Osteocyte (in vitro differentiated cells): ENCODE measurements around the gene RCAN2. TPM values are rescaled to one million over a fixed set of nuclear protein-coding genes. Genes with fewer than 3 reads are reported as not detected.

Experiments used
- DNase-seq: peaks from one replicate; pipeline ENCODE4 v3.0.0; 2021; ENCODE audit warnings: mixed read lengths; ENCODE audit not compliant: unreplicated experiment; ENCODE audit errors: extremely low spot score
- H3K27ac Mint-ChIP-seq: one replicate; pipeline ENCODE4 v1.8.0; 2021; ENCODE audit warnings: mild to moderate bottlenecking, mixed read lengths; ENCODE audit not compliant: unreplicated experiment
- H3K27me3 Mint-ChIP-seq: one replicate; pipeline ENCODE4 v1.8.0; 2021; ENCODE audit warnings: mixed read lengths; ENCODE audit not compliant: unreplicated experiment
- H3K36me3 Mint-ChIP-seq: one replicate; pipeline ENCODE4 v1.8.0; 2021; ENCODE audit warnings: mixed read lengths; ENCODE audit not compliant: unreplicated experiment
- H3K4me1 Mint-ChIP-seq: one replicate; pipeline ENCODE4 v1.8.0; 2021; ENCODE audit warnings: mixed read lengths; ENCODE audit not compliant: unreplicated experiment
- H3K4me3 Mint-ChIP-seq: one replicate; pipeline ENCODE4 v1.8.0; 2021; ENCODE audit warnings: mild to moderate bottlenecking, moderate library complexity, mixed read lengths; ENCODE audit not compliant: unreplicated experiment
- H3K9me3 Mint-ChIP-seq: one replicate; pipeline ENCODE4 v1.8.0; 2021; ENCODE audit warnings: mixed read lengths; ENCODE audit not compliant: unreplicated experiment
- CTCF ChIP-seq: fragments of 200-600 bp; sonication (generic); IDR thresholded peaks from 2 replicates; pipeline ENCODE4 v1.5.0; 2021; ENCODE audit warnings: antibody characterized with exemption, mild to moderate bottlenecking, moderate library complexity
- total RNA-seq: library from RNA; stranded (reverse); gene quantifications from 2 replicates; pipeline ENCODE4 v1.2.1, GENCODE V29; 2021

Gene RCAN2
- total RNA-seq, 1 donor from 2014 or later, result 31.3 TPM

- Mint-ChIP-seq H3K36me3 (peaks cover 28% of the 10 kb centered on the region), H3K9me3 (peaks cover 36% of the 10 kb centered on the region), H3K27ac (no peak overlapping the region), H3K4me1 (peaks cover 37% of the 10 kb centered on the region), H3K27me3 (no peaks in the 10 kb centered on the region), H3K4me3 (no peak overlapping the region)
- DNase-seq, result no peak
- no peak for TF ChIP-seq CTCF
Observed at GRCh38 chr6:46444772-46445454, 46.3 kb downstream of the RCAN2 start.

GRCh38 chr6:46443623-46444022 lies 47.6 kb downstream of the RCAN2 start:
- H3K36me3 Mint-ChIP-seq, result peaks cover 24% of the 10 kb centered on the region
- TF ChIP-seq CTCF, result no peak
- H3K9me3 Mint-ChIP-seq, result peaks cover 28% of the 10 kb centered on the region
- peak overlapping the region; percentile 45 for H3K27ac Mint-ChIP-seq
- DNase-seq, result no peak
- H3K27me3 Mint-ChIP-seq, result no peaks in the 10 kb centered on the region
- H3K4me3 Mint-ChIP-seq, result no peak overlapping the region
- H3K4me1 Mint-ChIP-seq, result peaks cover 45% of the 10 kb centered on the region

- Mint-ChIP-seq H3K4me3 (no peak overlapping the region), H3K27me3 (no peaks in the 10 kb centered on the region), H3K9me3 (peaks cover 7% of the 10 kb centered on the region), H3K36me3 (peaks cover 7% of the 10 kb centered on the region), H3K27ac (peak overlapping the region; percentile 93), H3K4me1 (peaks cover 57% of the 10 kb centered on the region)
- no peak for TF ChIP-seq CTCF
- no peak for DNase-seq
Observed at GRCh38 chr6:46440641-46441040, 50.6 kb downstream of the RCAN2 start.

- DNase-seq, result no peak
- no peaks in the 10 kb centered on the region for H3K27me3 Mint-ChIP-seq
- TF ChIP-seq CTCF, result no peak
- H3K9me3 Mint-ChIP-seq, result peaks cover 2% of the 10 kb centered on the region
- no peak overlapping the region for H3K4me3 Mint-ChIP-seq
- H3K36me3 Mint-ChIP-seq, result peaks cover 2% of the 10 kb centered on the region
- peaks cover 57% of the 10 kb centered on the region for H3K4me1 Mint-ChIP-seq
- H3K27ac Mint-ChIP-seq, result peak overlapping the region; percentile 93
Observed at GRCh38 chr6:46440141-46440540, 51.1 kb downstream of the RCAN2 start.

GRCh38 chr6:46438245-46438644 lies 53.0 kb downstream of the RCAN2 start:
- Mint-ChIP-seq H3K4me1 (peaks cover 49% of the 10 kb centered on the region), H3K9me3 (peaks cover 2% of the 10 kb centered on the region), H3K36me3 (peaks cover 1% of the 10 kb centered on the region), H3K27ac (peak overlapping the region; percentile 64), H3K4me3 (no peak overlapping the region), H3K27me3 (no peaks in the 10 kb centered on the region)
- DNase-seq, result no peak
- TF ChIP-seq CTCF, result no peak
